HUES48 (cell line): ENCODE measurements around the gene AGPS.
"Not testable (repeated sequence)": the region's sequence is repeated elsewhere in the genome, so short reads cannot be mapped to it uniquely, and the experiment has no call there.

ENCODE experiments used
- H3K27ac ChIP-seq: one replicate; pipeline ENCODE4 v1.7.0; 2013; ENCODE audit warnings: low read depth, low read length, inconsistent platforms
- H3K27me3 ChIP-seq: 2 replicates; pipeline ENCODE4 v1.6.1; 2013; ENCODE audit warnings: mild to moderate bottlenecking, low read length; ENCODE audit not compliant: control insufficient read depth, insufficient read depth
- H3K36me3 ChIP-seq: 2 replicates; pipeline ENCODE4 v1.6.1; 2013; ENCODE audit warnings: low read length; ENCODE audit not compliant: control insufficient read depth, insufficient read depth
- H3K4me1 ChIP-seq: 2 replicates; pipeline ENCODE4 v1.6.1; 2013; ENCODE audit warnings: mild to moderate bottlenecking, low read length; ENCODE audit not compliant: control insufficient read depth, insufficient read depth
- H3K4me3 ChIP-seq: 2 replicates; pipeline ENCODE4 v1.5.1; 2013; ENCODE audit warnings: mild to moderate bottlenecking, low read depth, low read length
- H3K9ac ChIP-seq: 2 replicates; pipeline ENCODE4 v1.6.1; 2013; ENCODE audit warnings: mild to moderate bottlenecking, low read depth, low read length, moderate library complexity
- H3K9me3 ChIP-seq: 2 replicates; pipeline ENCODE4 v1.6.1; 2013; ENCODE audit warnings: low read length; ENCODE audit not compliant: control insufficient read depth, insufficient read depth

Gene AGPS

GRCh38 chr2:177474998-177475397, 82.4 kb downstream of the AGPS start:
- Histone ChIP-seq H3K4me3 (no peak overlapping the region), H3K36me3 (no peaks in the 10 kb centered on the region; the same call in 1 of the 2 replicates), H3K9me3 (no peaks in the 10 kb centered on the region), H3K9ac (no peak overlapping the region), H3K27ac (no peak overlapping the region), H3K4me1 (no peaks in the 10 kb centered on the region), H3K27me3 (no peaks in the 10 kb centered on the region)

GRCh38 chr2:177476897-177477296, 84.3 kb downstream of the AGPS start:
- Histone ChIP-seq H3K4me1 (no peaks in the 10 kb centered on the region), H3K9me3 (no peaks in the 10 kb centered on the region), H3K27me3 (no peaks in the 10 kb centered on the region), H3K4me3 (no peak overlapping the region), H3K27ac (no peak overlapping the region), H3K36me3 (peaks cover 1% of the 10 kb centered on the region; the same call in 1 of the 2 replicates), H3K9ac (no peak overlapping the region)

- no peaks in the 10 kb centered on the region for H3K27me3 ChIP-seq
- no peak overlapping the region for H3K4me3 ChIP-seq
- no peaks in the 10 kb centered on the region for H3K4me1 ChIP-seq
- H3K36me3 ChIP-seq = peaks cover 6% of the 10 kb centered on the region; the same call in 1 of the 2 replicates
- H3K9me3 ChIP-seq = no peaks in the 10 kb centered on the region
- H3K9ac ChIP-seq = no peak overlapping the region
- no peak overlapping the region for H3K27ac ChIP-seq
These were observed 85.5 kb downstream of the AGPS start for GRCh38 chr2:177478029-177478428.

GRCh38 chr2:177478907-177479306, 86.3 kb downstream of the AGPS start:
- Histone ChIP-seq H3K36me3 (peaks cover 6% of the 10 kb centered on the region; the same call in 1 of the 2 replicates), H3K27me3 (no peaks in the 10 kb centered on the region), H3K27ac (no peak overlapping the region), H3K9me3 (no peaks in the 10 kb centered on the region), H3K4me1 (no peaks in the 10 kb centered on the region), H3K4me3 (no peak overlapping the region), H3K9ac (no peak overlapping the region)

GRCh38 chr2:177482195-177482594, 89.6 kb downstream of the AGPS start:
- Histone ChIP-seq H3K9me3 (no peaks in the 10 kb centered on the region), H3K4me3 (no peak overlapping the region), H3K27ac (no peak overlapping the region), H3K4me1 (no peaks in the 10 kb centered on the region), H3K36me3 (peaks cover 6% of the 10 kb centered on the region; the same call in 1 of the 2 replicates), H3K9ac (no peak overlapping the region), H3K27me3 (no peaks in the 10 kb centered on the region)

GRCh38 chr2:177483531-177483930, 91.0 kb downstream of the AGPS start:
- H3K4me3 ChIP-seq = no peak overlapping the region
- no peaks in the 10 kb centered on the region for H3K9me3 ChIP-seq
- no peaks in the 10 kb centered on the region for H3K27me3 ChIP-seq
- H3K9ac ChIP-seq = no peak overlapping the region
- no peaks in the 10 kb centered on the region for H3K4me1 ChIP-seq
- H3K36me3 ChIP-seq = peaks cover 6% of the 10 kb centered on the region; the same call in 1 of the 2 replicates
- H3K27ac ChIP-seq = no peak overlapping the region

- H3K4me1 ChIP-seq = no peaks in the 10 kb centered on the region
- H3K4me3 ChIP-seq = no peak overlapping the region
- H3K9ac ChIP-seq = no peak overlapping the region
- H3K27me3 ChIP-seq = no peaks in the 10 kb centered on the region
- peaks cover 6% of the 10 kb centered on the region; the same call in 1 of the 2 replicates for H3K36me3 ChIP-seq
- no peaks in the 10 kb centered on the region for H3K9me3 ChIP-seq
- H3K27ac ChIP-seq = no peak overlapping the region
These were observed 91.7 kb downstream of the AGPS start for GRCh38 chr2:177484180-177484795.

- H3K4me1 ChIP-seq, H3K9me3 ChIP-seq, H3K9ac ChIP-seq, H3K27ac ChIP-seq, H3K4me3 ChIP-seq, H3K36me3 ChIP-seq, H3K27me3 ChIP-seq: not testable (repeated sequence)
These were observed 93.1 kb downstream of the AGPS start for GRCh38 chr2:177485657-177486056.

- Histone ChIP-seq H3K27me3 (no peaks in the 10 kb centered on the region), H3K9ac (no peak overlapping the region), H3K36me3 (peaks cover 16% of the 10 kb centered on the region; the same call in 1 of the 2 replicates), H3K4me1 (no peaks in the 10 kb centered on the region; the same call in 1 of the 2 replicates), H3K9me3 (no peaks in the 10 kb centered on the region), H3K27ac (no peak overlapping the region), H3K4me3 (no peak overlapping the region)
These were observed 97.2 kb downstream of the AGPS start for GRCh38 chr2:177489719-177490301.

- Histone ChIP-seq H3K4me1 (no peaks in the 10 kb centered on the region), H3K27me3 (no peaks in the 10 kb centered on the region), H3K36me3 (peaks cover 19% of the 10 kb centered on the region; the same call in 1 of the 2 replicates), H3K4me3 (no peak overlapping the region), H3K9me3 (no peaks in the 10 kb centered on the region), H3K9ac (no peak overlapping the region), H3K27ac (no peak overlapping the region)
These were observed 103.4 kb downstream of the AGPS start for GRCh38 chr2:177495945-177496344.

GRCh38 chr2:177496921-177497320, 104.3 kb downstream of the AGPS start:
- Histone ChIP-seq H3K9me3 (no peaks in the 10 kb centered on the region), H3K27me3 (no peaks in the 10 kb centered on the region), H3K9ac (no peak overlapping the region), H3K36me3 (peaks cover 19% of the 10 kb centered on the region; the same call in 1 of the 2 replicates), H3K27ac (no peak overlapping the region), H3K4me1 (no peaks in the 10 kb centered on the region), H3K4me3 (no peak overlapping the region)
